ENCODE results near the gene ZBTB7C. TPM values are rescaled to one million over a fixed set of nuclear protein-coding genes. Genes with fewer than 3 reads are reported as not detected.

ZBTB7C gene
- total RNA-seq, 2 experiments from 2014 or later: not detected

DNA sequence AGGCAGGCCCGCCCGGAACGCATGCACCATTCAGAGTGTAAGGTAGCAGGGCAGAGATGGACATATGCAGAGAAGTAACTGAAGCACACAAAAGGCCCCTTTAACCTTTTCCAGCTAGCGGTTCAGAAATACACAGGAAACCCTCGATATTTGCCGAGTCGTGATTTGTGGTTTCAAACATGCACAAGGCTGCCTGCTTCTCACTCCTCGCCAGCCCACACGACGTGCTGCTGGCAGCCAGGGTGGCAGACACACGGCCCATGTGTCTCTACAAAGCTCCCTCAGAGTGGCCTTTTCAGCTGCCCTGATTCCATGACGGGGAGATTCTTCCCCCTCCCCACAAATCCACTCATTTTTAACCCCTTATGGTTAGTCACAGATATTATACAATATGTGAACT is 23.6 kb downstream of the ZBTB7C start:
- Histone ChIP-seq H2AFZ (ENCODE audit: low read length) (no peak overlapping the region), H4K20me1 (ENCODE audit: insufficient read depth, low read length) (no peaks in the 10 kb centered on the region), H3K4me1 (ENCODE audit: insufficient read depth, low read length, poor library complexity, severe bottlenecking) (no peaks in the 10 kb centered on the region), H3K27ac (ENCODE audit: low read depth, low read length, poor library complexity, severe bottlenecking) (no peak overlapping the region), H3K4me3 (ENCODE audit: low read depth, low read length, poor library complexity, severe bottlenecking) (no peak overlapping the region), H3K4me2 (ENCODE audit: low read length) (no peak overlapping the region), H3K36me3 (ENCODE audit: insufficient read depth, low read length) (no peaks in the 10 kb centered on the region), H3K9me3 (ENCODE audit: low read length) (no peaks in the 10 kb centered on the region), H3K9me2 (ENCODE audit: insufficient read depth, low read length) (no peaks in the 10 kb centered on the region), H3K79me2 (ENCODE audit: insufficient read depth, low read depth, low read length) (no peaks in the 10 kb centered on the region)
- DNase-seq (ENCODE audit: low spot score): no peak
- intact Hi-C loops (cut with micrococcal nuclease; ENCODE audit: unreplicated experiment): no loop called here
- TF ChIP-seq CTCF (conservative IDR thresholded peaks at IDR 0.05; ENCODE audit: low read length) (no peak), EZH2phosphoT487 (IDR thresholded peaks at IDR 0.05; ENCODE audit: borderline replicate concordance, low read depth, low read length) (no peak)
- CTCF ChIA-PET (ENCODE audit: unreplicated experiment): no interaction called here
- POLR2A ChIA-PET: no interaction called here
- BruUV-seq (replicated peaks): no TSS peak

- no TSS peak for BruUV-seq (replicated peaks)
- TF ChIP-seq EZH2phosphoT487 (IDR thresholded peaks at IDR 0.05; ENCODE audit: borderline replicate concordance, low read depth, low read length): no peak
- no peak for TF ChIP-seq CTCF (conservative IDR thresholded peaks at IDR 0.05; ENCODE audit: low read length)
- Histone ChIP-seq H3K4me3 (ENCODE audit: low read depth, low read length, poor library complexity, severe bottlenecking) (no peak overlapping the region), H3K4me1 (ENCODE audit: insufficient read depth, low read length, poor library complexity, severe bottlenecking) (no peaks in the 10 kb centered on the region), H3K9me2 (ENCODE audit: insufficient read depth, low read length) (no peaks in the 10 kb centered on the region), H3K79me2 (ENCODE audit: insufficient read depth, low read depth, low read length) (no peaks in the 10 kb centered on the region), H3K4me2 (ENCODE audit: low read length) (no peak overlapping the region), H3K36me3 (ENCODE audit: insufficient read depth, low read length) (no peaks in the 10 kb centered on the region), H3K27ac (ENCODE audit: low read depth, low read length, poor library complexity, severe bottlenecking) (no peak overlapping the region), H3K9me3 (ENCODE audit: low read length) (no peaks in the 10 kb centered on the region), H4K20me1 (ENCODE audit: insufficient read depth, low read length) (no peaks in the 10 kb centered on the region), H2AFZ (ENCODE audit: low read length) (no peak overlapping the region)
- ChIA-PET CTCF (ENCODE audit: unreplicated experiment) (no interaction called here), POLR2A (no interaction called here)
- intact Hi-C loops (cut with micrococcal nuclease; ENCODE audit: unreplicated experiment): no loop called here
- no peak for DNase-seq (ENCODE audit: low spot score)
Measured at GRCh38 chr18:48376934-48377333, 32.2 kb downstream of the ZBTB7C start.

DNA sequence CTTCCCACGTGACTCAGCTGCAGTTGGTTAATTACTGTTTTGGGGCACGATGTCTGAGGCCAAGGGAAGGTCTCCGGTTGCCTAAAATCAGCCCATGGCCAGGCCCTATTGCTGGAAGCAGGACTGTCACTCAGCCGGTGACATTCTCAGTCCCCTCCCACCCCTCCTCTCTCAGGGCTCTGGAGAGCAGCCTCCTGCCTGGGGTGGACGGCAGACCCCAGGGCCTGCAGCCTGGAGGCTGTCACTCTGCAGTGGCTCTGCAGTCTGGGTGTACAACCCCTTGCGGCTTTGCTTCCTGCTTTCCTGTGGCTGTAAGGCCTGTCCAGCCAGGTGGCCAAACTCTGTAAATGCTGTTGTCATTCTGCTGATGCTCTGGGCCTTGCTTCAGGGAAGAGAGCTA is 32.8 kb downstream of the ZBTB7C start:
- POLR2A ChIA-PET: no interaction called here
- CTCF ChIA-PET (ENCODE audit: unreplicated experiment): no interaction called here
- no peak overlapping the region for H3K4me2 ChIP-seq (ENCODE audit: low read length)
- intact Hi-C loops (cut with micrococcal nuclease; ENCODE audit: unreplicated experiment): no loop called here
- no peaks in the 10 kb centered on the region for H3K9me3 ChIP-seq (ENCODE audit: low read length)
- no peak overlapping the region for H3K27ac ChIP-seq (ENCODE audit: low read depth, low read length, poor library complexity, severe bottlenecking)
- BruUV-seq (replicated peaks): no TSS peak
- no peak for DNase-seq (ENCODE audit: low spot score)
- no peak for TF ChIP-seq EZH2phosphoT487 (IDR thresholded peaks at IDR 0.05; ENCODE audit: borderline replicate concordance, low read depth, low read length)
- no peak for TF ChIP-seq CTCF (conservative IDR thresholded peaks at IDR 0.05; ENCODE audit: low read length)
- H4K20me1 ChIP-seq (ENCODE audit: insufficient read depth, low read length): no peaks in the 10 kb centered on the region
- H2AFZ ChIP-seq (ENCODE audit: low read length): no peak overlapping the region
- no peaks in the 10 kb centered on the region for H3K79me2 ChIP-seq (ENCODE audit: insufficient read depth, low read depth, low read length)
- H3K4me1 ChIP-seq (ENCODE audit: insufficient read depth, low read length, poor library complexity, severe bottlenecking): no peaks in the 10 kb centered on the region
- no peaks in the 10 kb centered on the region for H3K9me2 ChIP-seq (ENCODE audit: insufficient read depth, low read length)
- no peak overlapping the region for H3K4me3 ChIP-seq (ENCODE audit: low read depth, low read length, poor library complexity, severe bottlenecking)
- no peaks in the 10 kb centered on the region for H3K36me3 ChIP-seq (ENCODE audit: insufficient read depth, low read length)

Measured in OCI-LY7 (cell line).